LNCAP (cell line): Measurements from ENCODE around the gene INPP4B.

Experiments
- TF ChIP-seq, protein P1 (sequence below): fragments of 450-650 bp; IDR thresholded peaks from 2 replicates; pipeline ENCODE4 v1.5.1; 2017; ENCODE audit warnings: mild to moderate bottlenecking

Gene INPP4B

DNA sequence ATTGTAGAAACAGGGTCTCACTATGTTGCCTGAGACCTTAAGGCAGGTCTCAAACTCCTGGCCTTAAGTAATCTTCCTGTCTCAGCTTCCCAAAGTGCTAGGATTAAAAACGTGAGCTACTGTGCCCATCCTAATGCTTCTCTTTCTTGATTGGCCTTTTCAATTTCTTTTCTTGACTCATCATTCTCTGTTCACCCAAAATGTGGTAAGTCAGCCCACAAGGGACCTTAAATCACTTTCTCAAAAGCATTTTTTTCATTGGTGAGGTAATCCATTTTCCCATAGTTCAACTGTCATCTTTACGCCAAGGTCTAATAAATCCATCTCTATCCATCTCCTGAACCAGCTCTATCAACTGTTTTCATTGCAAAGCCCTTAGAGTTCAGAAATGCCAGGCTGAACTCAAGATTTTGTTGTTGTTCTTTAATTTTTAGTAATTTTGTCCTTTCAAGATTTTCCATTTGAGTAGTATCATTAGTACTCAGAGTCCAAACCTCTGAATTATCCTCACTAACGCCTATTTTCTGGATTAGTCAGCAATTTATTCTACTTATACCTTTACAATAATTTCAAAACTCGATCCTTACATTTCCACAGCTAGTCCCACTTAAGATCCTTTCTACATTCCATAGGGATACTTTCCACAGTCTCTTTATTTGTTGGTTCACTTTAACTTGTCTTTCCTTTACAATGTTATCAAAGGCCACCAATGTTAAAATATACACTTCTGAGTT, 681.2 kb downstream of the INPP4B start:
- TF ChIP-seq, protein P1, sequence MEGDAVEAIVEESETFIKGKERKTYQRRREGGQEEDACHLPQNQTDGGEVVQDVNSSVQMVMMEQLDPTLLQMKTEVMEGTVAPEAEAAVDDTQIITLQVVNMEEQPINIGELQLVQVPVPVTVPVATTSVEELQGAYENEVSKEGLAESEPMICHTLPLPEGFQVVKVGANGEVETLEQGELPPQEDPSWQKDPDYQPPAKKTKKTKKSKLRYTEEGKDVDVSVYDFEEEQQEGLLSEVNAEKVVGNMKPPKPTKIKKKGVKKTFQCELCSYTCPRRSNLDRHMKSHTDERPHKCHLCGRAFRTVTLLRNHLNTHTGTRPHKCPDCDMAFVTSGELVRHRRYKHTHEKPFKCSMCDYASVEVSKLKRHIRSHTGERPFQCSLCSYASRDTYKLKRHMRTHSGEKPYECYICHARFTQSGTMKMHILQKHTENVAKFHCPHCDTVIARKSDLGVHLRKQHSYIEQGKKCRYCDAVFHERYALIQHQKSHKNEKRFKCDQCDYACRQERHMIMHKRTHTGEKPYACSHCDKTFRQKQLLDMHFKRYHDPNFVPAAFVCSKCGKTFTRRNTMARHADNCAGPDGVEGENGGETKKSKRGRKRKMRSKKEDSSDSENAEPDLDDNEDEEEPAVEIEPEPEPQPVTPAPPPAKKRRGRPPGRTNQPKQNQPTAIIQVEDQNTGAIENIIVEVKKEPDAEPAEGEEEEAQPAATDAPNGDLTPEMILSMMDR, result no peak

- TF ChIP-seq, protein P1, result no peak
These were observed 685.0 kb downstream of the INPP4B start for GRCh38 chr4:142161086-142161485.

- TF ChIP-seq, protein P1, result no peak
These were observed 685.6 kb downstream of the INPP4B start for GRCh38 chr4:142160509-142160908.

GRCh38 chr4:142158980-142159379, 687.1 kb downstream of the INPP4B start:
- TF ChIP-seq, protein P1, result no peak

- TF ChIP-seq, protein P1, result no peak
These were observed 689.8 kb downstream of the INPP4B start for GRCh38 chr4:142156256-142156655.

GRCh38 chr4:142155347-142155746, 690.8 kb downstream of the INPP4B start:
- TF ChIP-seq, protein P1, result no peak

DNA sequence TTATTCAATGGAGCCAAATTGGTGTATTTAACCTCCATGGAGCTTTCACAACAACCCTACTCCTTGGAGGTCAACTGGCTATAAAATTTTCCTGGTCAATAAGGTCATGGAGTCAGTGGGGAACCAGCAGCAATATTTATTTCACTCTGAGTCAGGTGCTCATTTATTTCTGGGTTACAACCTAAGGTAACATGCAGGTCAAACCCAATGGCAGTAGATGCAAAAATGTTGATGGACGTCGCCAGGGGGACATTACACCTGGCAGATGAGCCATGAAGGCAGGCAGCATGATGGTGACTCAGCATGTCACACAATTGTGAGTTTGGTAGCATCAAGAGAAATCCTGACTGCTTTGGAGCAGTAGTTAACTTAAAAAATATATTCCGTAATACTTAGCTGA, 695.6 kb downstream of the INPP4B start:
- TF ChIP-seq, protein P1, result no peak

GRCh38 chr4:142144813-142145212, 701.3 kb downstream of the INPP4B start:
- TF ChIP-seq, protein P1, result no peak
